H1 (cell line): Measurements from ENCODE around the gene PRAF2. TPM values are rescaled to one million over a fixed set of nuclear protein-coding genes. Genes with fewer than 3 reads are reported as not detected.

Experiments used
- CTCF ChIA-PET: fragments of 300-600 bp; sonication (Branson Sonifier 250); formaldehyde crosslinking; loops from one replicate; lab custom pipeline; 2021; ENCODE audit not compliant: partially characterized antibody; lab: Charles Lee
- POLR2A ChIA-PET: fragments of 300-600 bp; sonication (Branson Sonifier 250); formaldehyde crosslinking; loops from one replicate; lab custom pipeline; 2021; ENCODE audit warnings: inconsistent platforms; ENCODE audit not compliant: partially characterized antibody; lab: Charles Lee
- DNase-seq, 2 experiments: peaks; one replicate each; pipeline versions ENCODE4 v3.0.0 to v3.0.0-alpha.2; 2010 to 2022; ENCODE audit warnings: low spot score in 2 of 2, low read depth in 1 of 2, mixed read lengths in 1 of 2
- FAIRE-seq: peaks from 2 replicates; lab custom pipeline; 2011; peaks lifted over from hg19 to GRCh38; lab: Jason Lieb, UNC
- H2AFZ ChIP-seq: 2 replicates; pipeline ENCODE4 v1.8.1; 2012; ENCODE audit warnings: low read length, inconsistent platforms
- H2AK5ac ChIP-seq: 2 replicates; pipeline ENCODE4 v1.6.1; 2013; ENCODE audit warnings: low read depth, low read length
- H2BK120ac ChIP-seq: replicated peaks from 2 replicates; pipeline ENCODE3; 2013; ENCODE audit warnings: low read depth, low read length, inconsistent platforms
- H2BK12ac ChIP-seq: 2 replicates; pipeline ENCODE4 v1.6.1; 2013; ENCODE audit warnings: low read depth, low read length
- H2BK15ac ChIP-seq: 2 replicates; pipeline ENCODE4 v1.6.1; 2013; ENCODE audit warnings: low read length
- H2BK20ac ChIP-seq: 2 replicates; pipeline ENCODE4 v1.6.1; 2013; ENCODE audit warnings: low read length
- H2BK5ac ChIP-seq: 2 replicates; pipeline ENCODE4 v1.6.1; 2013; ENCODE audit warnings: low read depth, low read length
- H3K14ac ChIP-seq: 2 replicates; pipeline ENCODE4 v1.6.1; 2013; ENCODE audit warnings: inconsistent platforms; ENCODE audit not compliant: insufficient read length
- H3K18ac ChIP-seq: 2 replicates; pipeline ENCODE4 v1.6.1; 2013; ENCODE audit warnings: low read length; ENCODE audit errors: extremely low read depth
- H3K23ac ChIP-seq: 2 replicates; pipeline ENCODE4 v1.6.1; 2013; ENCODE audit warnings: inconsistent platforms; ENCODE audit not compliant: insufficient read length
- H3K23me2 ChIP-seq: 2 replicates; pipeline ENCODE4 v1.6.1; 2013; ENCODE audit warnings: low read depth, low read length
- H3K27ac ChIP-seq: 2 replicates; pipeline ENCODE4 v1.6.1; 2011; ENCODE audit warnings: low read depth, low read length, inconsistent platforms
- H3K27me3 ChIP-seq, 4 experiments: replicated peaks in 1 of 4; 1 replicate in 1 of 4; 2 replicates in 3 of 4; pipeline versions ENCODE4 v1.6.1 to v1.8.1; 2011 to 2013; ENCODE audit warnings: low read length in 3 of 4, mild to moderate bottlenecking in 3 of 4, inconsistent platforms in 2 of 4, mixed read lengths in 2 of 4, moderate library complexity in 1 of 4; ENCODE audit not compliant: control insufficient read depth in 3 of 4, insufficient read depth in 3 of 4; ENCODE audit errors: extremely low read depth in 1 of 4
- H3K36me3 ChIP-seq, 4 experiments: 2 replicates each; pipeline versions ENCODE4 v1.6.1 to v1.8.1; 2011 to 2013; ENCODE audit warnings: mild to moderate bottlenecking in 4 of 4, low read length in 3 of 4, moderate library complexity in 2 of 4, control low read depth in 1 of 4, inconsistent platforms in 1 of 4; ENCODE audit not compliant: insufficient read depth in 4 of 4, control insufficient read depth in 2 of 4
- H3K4ac ChIP-seq: replicated peaks from 2 replicates; pipeline ENCODE3; 2013; ENCODE audit warnings: low read length, low read depth, mixed read lengths, inconsistent platforms; ENCODE audit not compliant: insufficient read length
- H3K4me1 ChIP-seq, 4 experiments: replicated peaks in 1 of 4; 1 replicate in 1 of 4; 2 replicates in 3 of 4; pipeline versions ENCODE4 v1.6.1 to v1.8.1; 2011 to 2013; ENCODE audit warnings: low read length in 3 of 4, inconsistent platforms in 2 of 4, mixed read lengths in 1 of 4; ENCODE audit not compliant: insufficient read depth in 4 of 4, control insufficient read depth in 3 of 4
- H3K4me2 ChIP-seq, 2 experiments: 2 replicates each; pipeline versions ENCODE4 v1.6.1 to v1.8.1; 2011 to 2013; ENCODE audit warnings: low read depth in 2 of 2, low read length in 2 of 2, control low read depth in 1 of 2, inconsistent platforms in 1 of 2, mild to moderate bottlenecking in 1 of 2; ENCODE audit not compliant: insufficient read depth in 1 of 2
- H3K4me3 ChIP-seq, 4 experiments: fragments of 200-600, 300-600 bp in 1 of 4; sonication (generic), shearing (Covaris generic), sonication (Bioruptor Twin) in 1 of 4; 2 replicates each; pipeline versions ENCODE4 v1.5.1 to v1.8.1; 2011 to 2016; ENCODE audit warnings: low read length in 4 of 4, low read depth in 3 of 4, control low read depth in 2 of 4, inconsistent platforms in 2 of 4, mild to moderate bottlenecking in 2 of 4, mixed read lengths in 1 of 4, moderate library complexity in 1 of 4; ENCODE audit not compliant: insufficient read depth in 2 of 4; ENCODE audit errors: extremely low read depth in 1 of 4
- H3K56ac ChIP-seq: replicated peaks from 2 replicates; pipeline ENCODE3; 2013; ENCODE audit warnings: low read depth, mild to moderate bottlenecking, mixed read lengths, low read length, inconsistent platforms; ENCODE audit not compliant: insufficient read length
- H3K79me1 ChIP-seq: 2 replicates; pipeline ENCODE4 v1.6.1; 2013; ENCODE audit warnings: low read depth, low read length, control low read depth
- H3K79me2 ChIP-seq, 2 experiments: 2 replicates each; pipeline versions ENCODE4 v1.6.1 to v1.8.1; 2012 to 2013; ENCODE audit warnings: low read length in 2 of 2, mild to moderate bottlenecking in 2 of 2, inconsistent platforms in 1 of 2; ENCODE audit not compliant: insufficient read depth in 2 of 2, control insufficient read depth in 1 of 2
- H3K9ac ChIP-seq, 4 experiments: replicated peaks in 1 of 4; 1 replicate in 1 of 4; 2 replicates in 3 of 4; pipeline versions ENCODE4 v1.6.1 to v1.8.1; 2011 to 2013; ENCODE audit warnings: low read depth in 3 of 4, low read length in 3 of 4, control low read depth in 2 of 4, mild to moderate bottlenecking in 2 of 4, moderate library complexity in 2 of 4, inconsistent platforms in 1 of 4; ENCODE audit errors: extremely low read depth in 1 of 4
- H3K9me3 ChIP-seq, 2 experiments: 2 replicates each; pipeline versions ENCODE4 v1.6.1 to v1.8.1; 2012 to 2013; ENCODE audit warnings: mild to moderate bottlenecking in 2 of 2, moderate library complexity in 2 of 2, control low read depth in 1 of 2, inconsistent platforms in 1 of 2, low read depth in 1 of 2, low read length in 1 of 2, mixed read lengths in 1 of 2; ENCODE audit not compliant: insufficient read depth in 2 of 2
- H4K20me1 ChIP-seq, 2 experiments: replicated peaks in 1 of 2; 2 replicates each; pipeline versions ENCODE3 to v1.8.1; 2011 to 2013; ENCODE audit warnings: inconsistent platforms in 2 of 2, low read length in 2 of 2, mild to moderate bottlenecking in 1 of 2; ENCODE audit not compliant: insufficient read depth in 2 of 2, control insufficient read depth in 1 of 2
- H4K5ac ChIP-seq: 2 replicates; pipeline ENCODE4 v1.6.1; 2013; ENCODE audit warnings: low read length, low read depth, mixed read lengths, inconsistent platforms; ENCODE audit not compliant: insufficient read length
- H4K8ac ChIP-seq: 2 replicates; pipeline ENCODE4 v1.8.0; 2013; ENCODE audit warnings: mild to moderate bottlenecking, moderate library complexity, low read length, inconsistent platforms; ENCODE audit not compliant: insufficient read depth; ENCODE audit errors: extremely low read depth
- H4K91ac ChIP-seq: replicated peaks from 2 replicates; pipeline ENCODE3; 2013; ENCODE audit warnings: low read length, mixed read lengths, inconsistent platforms; ENCODE audit not compliant: insufficient read length
- ATF3 ChIP-seq: IDR thresholded peaks from 2 replicates; pipeline ENCODE4 v1.6.1; 2011; ENCODE audit warnings: low read depth, mild to moderate bottlenecking, low read length; ENCODE audit not compliant: insufficient read depth
- CREB1 ChIP-seq: IDR thresholded peaks from 2 replicates; pipeline ENCODE4 v1.6.1; 2012; ENCODE audit warnings: inconsistent platforms
- EGR1 ChIP-seq: IDR thresholded peaks from 2 replicates; pipeline ENCODE4 v1.6.1; 2011; ENCODE audit warnings: low read depth, low read length, borderline replicate concordance
- EZH2 ChIP-seq: fragments of 200-600 bp; sonication (generic); IDR thresholded peaks from 2 replicates; pipeline ENCODE4 v1.7.1; 2012; ENCODE audit warnings: low read depth, mild to moderate bottlenecking, moderate library complexity, low read length, inconsistent platforms; ENCODE audit not compliant: severe bottlenecking
- HDAC6 ChIP-seq: IDR thresholded peaks from one replicate; pipeline ENCODE4 v1.7.1; 2012; ENCODE audit warnings: low read depth, mild to moderate bottlenecking, inconsistent platforms, low read length, moderate library complexity
- JUND ChIP-seq: IDR thresholded peaks from 2 replicates; pipeline ENCODE4 v1.6.1; 2011; ENCODE audit warnings: mild to moderate bottlenecking, improper control_type of control experiment, low read length
- KDM1A ChIP-seq: fragments of 200-600, 300-600 bp; sonication (generic); IDR thresholded peaks from 2 replicates; pipeline ENCODE4 v1.7.1; 2016; ENCODE audit warnings: mild to moderate bottlenecking, low read length, borderline replicate concordance
- KDM5A ChIP-seq: fragments of 200-600 bp; IDR thresholded peaks from 2 replicates; pipeline ENCODE4 v1.7.1; 2012; ENCODE audit warnings: mild to moderate bottlenecking, low read length, inconsistent platforms, mixed read lengths
- RFX5 ChIP-seq: IDR thresholded peaks from 2 replicates; pipeline ENCODE4 v1.6.1; 2011; ENCODE audit warnings: low read depth, low read length, improper control_type of control experiment, borderline replicate concordance
- RXRA ChIP-seq: IDR thresholded peaks from 2 replicates; pipeline ENCODE4 v1.6.1; 2011; ENCODE audit warnings: low read depth, mild to moderate bottlenecking, low read length, moderate library complexity; ENCODE audit not compliant: insufficient read depth
- SP2 ChIP-seq: IDR thresholded peaks from 2 replicates; pipeline ENCODE4 v1.6.1; 2012; ENCODE audit warnings: mild to moderate bottlenecking, low read length, inconsistent platforms
- TCF12 ChIP-seq: IDR thresholded peaks from 2 replicates; pipeline ENCODE4 v1.6.1; 2011; ENCODE audit warnings: low read depth, mild to moderate bottlenecking, low read length
- USF2 ChIP-seq: IDR thresholded peaks from 2 replicates; pipeline ENCODE4 v1.6.1; 2011; ENCODE audit warnings: low read length, improper control_type of control experiment
- ZNF274 ChIP-seq: IDR thresholded peaks from 2 replicates; pipeline ENCODE4 v1.7.0; 2012; ENCODE audit warnings: low read length, borderline replicate concordance; ENCODE audit errors: extremely low read depth
- WGBS, 2 experiments: shearing (Covaris generic) in 1 of 2; methylation state at CpG; one replicate each; pipeline versions ENCODE4 v1.1.6 to v1.1.7; 2013 to 2015; ENCODE audit warnings: low lambda C conversion rate in 2 of 2, mixed read lengths in 2 of 2, inconsistent platforms in 1 of 2, low coverage in 1 of 2, missing lambda C conversion rate in 1 of 2; ENCODE audit not compliant: insufficient replicate concordance in 2 of 2, insufficient coverage in 1 of 2, insufficient read length in 1 of 2; ENCODE audit errors: extremely low coverage in 1 of 2, missing lambda C conversion rate in 1 of 2; 5-methylcytosine and 5-hydroxymethylcytosine counted together
- polyA plus RNA-seq, 7 experiments: library from polyadenylated mRNA; depleted of rRNA in 3 of 7; stranded (reverse) in 5 of 7; unstranded in 2 of 7; fragments of >200 nt in 5 of 7; fragments of 200-250 nt in 2 of 7; gene quantifications; 1 replicate in 5 of 7; 2 replicates in 1 of 7; 4 replicates in 1 of 7; pipeline versions ENCODE4 v1.2.1 to v1.2.3, GENCODE V29; 2011 to 2013; ENCODE audit warnings: missing spikeins in 2 of 7, mixed read lengths in 2 of 7
- total RNA-seq: library from RNA; stranded (reverse); fragmentation: NEBNext Ultra II Directional; extraction: Animal tissue kit (Norgen Biotek cat#: 25700); gene quantifications from 2 replicates; pipeline ENCODE4 v1.2.1, GENCODE V29; 2021

The PRAF2 gene
- total and polyA plus RNA-seq, 2 of the 8 experiments (the other 6 are each of a cell fraction or from before 2014, with no cell fraction given), result 11.3 to 15.4 TPM

- Histone ChIP-seq H2BK120ac (no peak overlapping the region), H3K4ac (no peak overlapping the region), H3K23me2 (no peaks in the 10 kb centered on the region), H4K20me1 (no peaks in the 10 kb centered on the region), H3K9me3 (no peaks in the 10 kb centered on the region), H3K36me3 (peaks cover 3 to 34% (median 8%) of the 10 kb centered on the region in 4 experiments; a peak in 6 of 8 replicates), H3K79me1 (no peaks in the 10 kb centered on the region), H4K8ac (no peak overlapping the region), H3K4me3 (no peak overlapping the region), H4K5ac (no peak overlapping the region), H3K56ac (no peak overlapping the region), H2BK12ac (no peak overlapping the region), H4K91ac (no peak overlapping the region), H3K9ac (no peak overlapping the region), H3K4me2 (no peak overlapping the region), H3K14ac (no peak overlapping the region), H3K27me3 (no peaks in the 10 kb centered on the region), H2AFZ (no peak overlapping the region), H3K23ac (no peak overlapping the region), H3K18ac (no peak overlapping the region), H3K79me2 (no peaks in the 10 kb centered on the region), H3K27ac (no peak overlapping the region), H2BK20ac (no peak overlapping the region), H2BK5ac (no peak overlapping the region), H2BK15ac (no peak overlapping the region), H2AK5ac (no peak overlapping the region), H3K4me1 (no peaks in the 10 kb centered on the region)
- ChIA-PET CTCF (no interaction called here), POLR2A (interaction anchor here (1.2 kb wide), 1 partner anchor 57 kb away, joined by 3 read pairs; no protein-coding TSS in a partner anchor)
- FAIRE-seq (no peak), DNase-seq (no peak)
- WGBS, 2 experiments, result 84% methylated on average over 5 of the region's 5 CpGs; no CpG with 5 or more reads in 1 of the 2 experiments
- no peak for TF ChIP-seq KDM5A
- no peak for TF ChIP-seq TCF12
- TF ChIP-seq RXRA, result no peak
- no peak for TF ChIP-seq RFX5
- TF ChIP-seq EZH2, result no peak
- no peak for TF ChIP-seq ZNF274
- no peak for TF ChIP-seq ATF3
- TF ChIP-seq USF2, result no peak
- no peak for TF ChIP-seq EGR1
- TF ChIP-seq HDAC6, result no peak
- TF ChIP-seq CREB1, result no peak
- TF ChIP-seq JUND, result no peak
- no peak for TF ChIP-seq KDM1A
- TF ChIP-seq SP2, result no peak
- TF ChIP-seq, all 59 proteins: peak for 0
These were observed 42.9 kb upstream of the PRAF2 start for GRCh38 chrX:49116716-49117115.
